ENCODE results near the gene DCC. TPM values are rescaled to one million over a fixed set of nuclear protein-coding genes. Genes with fewer than 3 reads are reported as not detected.

DCC gene
- total RNA-seq, 1 experiment from 2014 or later, result not detected

- H3K4me3 ChIP-seq, result no peak overlapping the region
- H3F3A ChIP-seq (ENCODE audit: insufficient read depth, low read depth), result no peaks in the 10 kb centered on the region
- no peaks in the 10 kb centered on the region for H3K9me2 ChIP-seq (ENCODE audit: insufficient read depth)
- no peaks in the 10 kb centered on the region for H3K27me3 ChIP-seq (ENCODE audit: insufficient read depth, low read depth)
- no TSS peak for BruUV-seq (replicated peaks)
- H3K27ac ChIP-seq, result no peak overlapping the region
- intact Hi-C loops (cut with micrococcal nuclease; ENCODE audit: unreplicated experiment), result no loop called here
- no peak for DNase-seq
- H3K79me2 ChIP-seq (ENCODE audit: low read depth), result no peaks in the 10 kb centered on the region
- H2AFZ ChIP-seq, result no peak overlapping the region
- H3K4me2 ChIP-seq, result no peak overlapping the region
- H4K20me1 ChIP-seq (ENCODE audit: insufficient read depth), result no peaks in the 10 kb centered on the region
- no peaks in the 10 kb centered on the region for H3K36me3 ChIP-seq (ENCODE audit: low read depth)
- H3K9me3 ChIP-seq (ENCODE audit: insufficient read depth, low read depth), result no peaks in the 10 kb centered on the region
- no peaks in the 10 kb centered on the region for H3K4me1 ChIP-seq (replicated peaks; ENCODE audit: insufficient read depth)
- TF ChIP-seq CTCF (conservative IDR thresholded peaks at IDR 0.05) (no peak), EZH2 (IDR thresholded peaks at IDR 0.05; ENCODE audit: low read depth) (no peak)
- ChIA-PET CTCF (no interaction called here), POLR2A (ENCODE audit: unreplicated experiment) (no interaction called here)
Measured at GRCh38 chr18:53131001-53131400, 791.0 kb downstream of the DCC start.

GRCh38 chr18:53134711-53135110, 794.7 kb downstream of the DCC start:
- CTCF ChIA-PET, result no interaction called here
- H4K20me1 ChIP-seq (ENCODE audit: insufficient read depth), result no peaks in the 10 kb centered on the region
- no peaks in the 10 kb centered on the region for H3K9me2 ChIP-seq (ENCODE audit: insufficient read depth)
- H3K4me1 ChIP-seq (replicated peaks; ENCODE audit: insufficient read depth), result no peaks in the 10 kb centered on the region
- H3K79me2 ChIP-seq (ENCODE audit: low read depth), result no peaks in the 10 kb centered on the region
- no peak overlapping the region for H3K4me3 ChIP-seq
- no peak overlapping the region for H3K4me2 ChIP-seq
- DNase-seq, result no peak
- H3K36me3 ChIP-seq (ENCODE audit: low read depth), result no peaks in the 10 kb centered on the region
- intact Hi-C loops (cut with micrococcal nuclease; ENCODE audit: unreplicated experiment), result no loop called here
- H2AFZ ChIP-seq, result no peak overlapping the region
- POLR2A ChIA-PET (ENCODE audit: unreplicated experiment), result no interaction called here
- no TSS peak for BruUV-seq (replicated peaks)
- no peaks in the 10 kb centered on the region for H3K9me3 ChIP-seq (ENCODE audit: insufficient read depth, low read depth)
- no peaks in the 10 kb centered on the region for H3K27me3 ChIP-seq (ENCODE audit: insufficient read depth, low read depth)
- H3F3A ChIP-seq (ENCODE audit: insufficient read depth, low read depth), result no peaks in the 10 kb centered on the region
- TF ChIP-seq EZH2 (IDR thresholded peaks at IDR 0.05; ENCODE audit: low read depth) (no peak), CTCF (conservative IDR thresholded peaks at IDR 0.05) (no peak)
- no peak overlapping the region for H3K27ac ChIP-seq

- intact Hi-C loops (cut with micrococcal nuclease; ENCODE audit: unreplicated experiment), result no loop called here
Measured at GRCh38 chr18:53135654-53136053, 795.7 kb downstream of the DCC start.

More at GRCh38 chr18:53135654-53136053, 795.7 kb downstream of the DCC start:
- Histone ChIP-seq H3K27me3 (ENCODE audit: insufficient read depth, low read depth) (no peaks in the 10 kb centered on the region), H3K9me2 (ENCODE audit: insufficient read depth) (no peaks in the 10 kb centered on the region), H2AFZ (no peak overlapping the region), H3K4me3 (no peak overlapping the region), H3K79me2 (ENCODE audit: low read depth) (no peaks in the 10 kb centered on the region), H3F3A (ENCODE audit: insufficient read depth, low read depth) (no peaks in the 10 kb centered on the region), H3K9me3 (ENCODE audit: insufficient read depth, low read depth) (no peaks in the 10 kb centered on the region), H4K20me1 (ENCODE audit: insufficient read depth) (no peaks in the 10 kb centered on the region), H3K36me3 (ENCODE audit: low read depth) (no peaks in the 10 kb centered on the region), H3K27ac (no peak overlapping the region), H3K4me1 (replicated peaks; ENCODE audit: insufficient read depth) (no peaks in the 10 kb centered on the region), H3K4me2 (no peak overlapping the region)
- POLR2A ChIA-PET (ENCODE audit: unreplicated experiment), result no interaction called here
- no peak for DNase-seq
- BruUV-seq (replicated peaks), result no TSS peak
- CTCF ChIA-PET, result no interaction called here
- TF ChIP-seq EZH2 (IDR thresholded peaks at IDR 0.05; ENCODE audit: low read depth) (no peak), CTCF (conservative IDR thresholded peaks at IDR 0.05) (no peak)

Data from PC-9 (cell line).